Fibroblast of skin of back (primary cell): Measurements from ENCODE around the gene CHST3.

Source experiments
- DNase-seq: peaks from one replicate; pipeline ENCODE4 v3.0.0-alpha.2; 2013

The CHST3 gene

GRCh38 chr10:71990706-71991269 is 26.6 kb downstream of the CHST3 start:
- DNase-seq = no peak

- no peak for DNase-seq
These were observed 31.3 kb downstream of the CHST3 start for GRCh38 chr10:71995449-71995848.

- DNase-seq = peak; percentile 17
These were observed 31.8 kb downstream of the CHST3 start for GRCh38 chr10:71995887-71996575.

DNA sequence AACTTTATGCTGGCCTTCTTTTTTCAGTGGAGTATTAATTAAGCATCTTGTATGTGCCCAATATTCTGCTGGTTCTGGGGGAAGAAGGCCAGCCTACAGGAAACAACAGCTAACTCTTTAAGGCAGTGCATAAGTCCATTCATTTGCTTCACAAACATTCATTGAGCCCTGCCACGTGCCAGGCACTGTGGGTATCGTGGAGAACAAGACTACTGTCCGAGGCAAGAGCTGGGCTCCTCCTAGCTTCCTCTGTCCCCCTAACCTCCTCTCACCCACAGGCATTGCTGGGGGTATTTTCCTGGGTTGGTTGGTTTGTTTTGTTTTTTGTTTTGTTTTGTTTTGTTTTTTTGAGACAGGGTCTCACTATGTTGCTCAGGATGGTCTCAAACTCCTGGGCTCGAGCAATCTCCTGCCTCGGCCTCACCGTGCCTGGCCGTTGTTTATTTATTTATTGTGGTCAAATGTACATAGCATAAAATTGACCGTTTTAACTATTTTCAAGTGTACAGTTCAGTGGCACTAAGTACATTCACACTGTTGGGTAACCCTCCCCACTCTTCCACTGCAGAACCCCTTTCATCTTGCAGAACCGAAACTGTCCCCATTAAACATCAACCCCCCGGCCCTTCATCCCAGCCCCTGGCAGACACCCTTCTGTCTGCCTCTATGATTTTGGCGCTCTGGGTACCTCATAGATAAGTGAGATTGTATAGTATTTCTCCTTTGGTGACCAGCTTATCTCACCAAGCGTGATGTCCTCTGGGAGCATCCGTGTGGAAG is 32.6 kb downstream of the CHST3 start:
- no peak for DNase-seq

DNA sequence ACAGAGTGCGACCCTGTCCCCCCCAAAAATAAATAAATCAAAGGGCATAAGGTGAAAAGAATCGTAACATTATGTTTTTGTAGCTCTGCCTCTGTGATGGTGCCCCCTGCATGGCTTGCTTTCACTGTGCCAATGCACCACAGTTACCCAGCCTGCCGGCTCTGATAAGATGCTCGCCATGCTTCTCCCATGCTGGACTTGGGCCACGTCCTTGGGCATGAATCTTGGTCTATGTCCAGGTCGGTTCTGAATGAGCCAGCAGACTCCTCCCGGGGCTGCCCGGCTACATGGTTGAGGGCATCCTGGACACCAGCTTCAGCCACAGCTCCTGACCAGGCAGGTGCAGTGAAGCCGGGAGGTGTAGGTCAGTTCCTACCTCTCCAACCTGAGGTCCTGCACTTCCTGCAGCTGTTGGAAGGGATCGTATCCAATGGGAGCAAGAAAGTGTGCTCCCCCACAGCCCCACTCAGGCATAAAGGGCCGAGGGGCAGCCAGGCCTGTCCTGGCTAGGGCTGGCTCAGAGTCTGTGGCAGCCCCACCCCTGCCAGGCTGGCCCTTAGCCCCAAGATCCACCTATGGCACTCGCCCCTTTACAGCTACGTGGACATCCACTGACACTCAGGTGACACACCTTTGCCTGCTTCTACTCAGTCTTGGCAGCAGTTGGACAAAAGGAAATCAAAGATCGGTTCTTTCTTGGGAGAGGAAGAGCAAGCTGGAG is 34.1 kb downstream of the CHST3 start:
- DNase-seq = no peak

- DNase-seq = peak; percentile 93
These were observed 34.6 kb downstream of the CHST3 start for GRCh38 chr10:71998840-71999194.

- peak; percentile 88 for DNase-seq
These were observed 35.3 kb downstream of the CHST3 start for GRCh38 chr10:71999360-72000072.

DNA sequence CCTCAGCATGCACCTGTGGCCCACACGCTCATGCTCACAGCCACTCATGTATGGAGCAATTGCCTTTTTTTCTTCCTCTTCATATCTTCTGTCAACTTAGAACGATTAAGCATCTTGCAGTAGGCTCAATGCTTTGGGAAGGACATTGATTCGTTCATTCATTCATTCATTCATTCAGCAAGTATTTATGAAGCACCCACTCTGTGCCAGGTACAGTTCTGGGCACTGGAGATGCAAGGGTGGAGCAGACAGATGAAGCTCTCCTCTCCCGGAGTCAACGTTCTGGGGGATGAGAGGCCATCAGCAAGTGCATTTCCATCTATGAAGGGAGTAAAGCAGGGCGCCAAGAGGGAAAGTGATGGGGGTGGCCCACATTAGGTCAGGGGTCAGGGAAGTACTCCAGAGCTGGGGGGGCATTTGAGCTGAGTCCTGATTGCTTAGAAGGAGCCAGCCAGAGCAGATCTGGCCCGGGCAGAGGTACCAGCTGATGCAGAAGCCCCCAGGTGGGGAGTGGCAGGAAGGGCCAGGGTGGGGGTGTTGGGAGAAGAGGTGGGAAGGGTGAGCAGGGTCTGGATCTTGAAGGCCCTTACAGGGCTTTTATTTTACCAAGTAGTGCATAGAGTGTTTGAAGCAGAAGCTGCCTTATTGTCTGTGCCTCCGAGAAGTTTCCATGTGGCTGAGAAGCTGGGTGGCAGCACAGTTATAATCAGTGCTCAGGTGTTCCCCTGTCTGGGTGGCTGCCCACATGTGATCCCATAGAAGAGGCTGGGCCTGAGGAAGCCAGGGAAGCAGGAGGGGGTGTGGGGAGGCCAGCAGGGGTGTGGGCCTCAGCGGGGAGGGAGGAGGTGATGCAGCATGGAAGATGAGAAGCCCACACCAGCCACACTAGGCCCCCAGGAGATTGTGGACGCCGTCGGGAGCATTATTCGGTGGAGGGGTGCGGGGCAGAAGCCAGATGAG is 36.2 kb downstream of the CHST3 start:
- no peak for DNase-seq

- DNase-seq = no peak
These were observed 36.8 kb downstream of the CHST3 start for GRCh38 chr10:72001033-72001395.

GRCh38 chr10:72002354-72003295 is 38.4 kb downstream of the CHST3 start:
- DNase-seq = no peak

- DNase-seq = no peak
These were observed 41.8 kb downstream of the CHST3 start for GRCh38 chr10:72006026-72006425.

DNA sequence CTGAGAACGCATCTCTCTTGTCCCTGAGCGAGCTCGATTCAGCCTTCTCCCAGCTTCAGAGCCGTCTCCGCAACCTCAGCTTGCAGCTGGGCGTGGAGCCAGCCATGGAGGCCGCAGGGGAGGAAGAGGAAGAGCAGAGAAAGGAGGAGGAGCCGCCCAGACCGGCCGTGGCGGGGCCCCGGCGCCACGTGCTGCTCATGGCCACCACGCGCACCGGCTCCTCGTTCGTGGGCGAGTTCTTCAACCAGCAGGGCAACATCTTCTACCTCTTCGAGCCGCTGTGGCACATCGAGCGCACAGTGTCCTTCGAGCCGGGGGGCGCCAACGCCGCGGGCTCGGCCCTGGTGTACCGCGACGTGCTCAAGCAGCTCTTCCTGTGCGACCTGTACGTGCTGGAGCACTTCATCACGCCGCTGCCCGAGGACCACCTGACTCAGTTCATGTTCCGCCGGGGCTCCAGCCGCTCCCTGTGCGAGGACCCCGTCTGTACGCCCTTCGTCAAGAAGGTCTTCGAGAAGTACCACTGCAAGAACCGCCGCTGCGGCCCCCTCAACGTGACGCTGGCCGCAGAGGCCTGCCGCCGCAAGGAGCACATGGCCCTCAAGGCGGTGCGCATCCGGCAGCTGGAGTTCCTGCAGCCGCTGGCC is 43.2 kb downstream of the CHST3 start:
- no peak for DNase-seq

GRCh38 chr10:72008096-72008981 is 44.1 kb downstream of the CHST3 start:
- DNase-seq = no peak

GRCh38 chr10:72009051-72009424 is 44.8 kb downstream of the CHST3 start:
- no peak for DNase-seq

GRCh38 chr10:72009425-72010081 is 45.4 kb downstream of the CHST3 start:
- DNase-seq = peak; percentile 97

DNA sequence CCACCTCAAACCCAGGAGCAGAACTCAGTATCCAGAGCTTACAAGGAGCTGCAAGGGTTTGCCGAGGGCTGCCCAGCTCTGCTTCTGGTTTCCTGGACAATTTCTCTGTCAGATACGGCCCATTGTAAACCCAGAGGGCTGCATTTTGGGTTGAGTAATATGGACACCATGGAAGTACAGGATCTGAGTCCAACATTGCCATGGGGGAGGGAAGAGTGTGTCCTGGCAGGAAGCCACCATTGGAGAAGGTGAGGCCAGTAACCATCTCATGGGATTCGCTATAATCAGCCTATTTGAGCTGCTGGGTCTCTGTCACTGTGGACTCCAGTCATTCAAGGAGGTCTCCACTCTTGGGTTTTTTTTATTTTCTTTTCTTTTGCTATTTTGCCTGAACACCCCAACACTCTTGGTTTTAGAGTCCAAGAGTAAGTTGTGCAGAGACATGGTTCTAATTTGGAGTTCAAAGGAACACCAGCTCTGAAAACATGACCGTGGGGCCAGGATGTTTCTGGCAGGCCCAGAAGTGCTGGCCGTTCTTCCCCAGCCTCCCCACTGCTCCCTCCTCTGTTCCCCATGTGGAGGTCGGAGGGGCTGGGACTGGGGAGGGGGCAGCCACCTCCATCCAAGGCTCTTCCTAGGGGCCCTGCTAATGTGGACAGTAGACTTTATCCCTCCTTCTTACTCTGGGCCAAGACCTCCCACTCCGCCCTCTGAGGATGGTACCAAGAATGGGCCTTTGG is 46.2 kb downstream of the CHST3 start:
- DNase-seq = no peak

GRCh38 chr10:72011016-72011415 is 46.8 kb downstream of the CHST3 start:
- no peak for DNase-seq
